ENCODE measurements around the gene RPH3AL. TPM values are rescaled to one million over a fixed set of nuclear protein-coding genes. Genes with fewer than 3 reads are reported as not detected.

Gene RPH3AL
- total RNA-seq, 4 donors from 2014 or later: 6.3 to 14.4 (median 10.8) TPM

DNA sequence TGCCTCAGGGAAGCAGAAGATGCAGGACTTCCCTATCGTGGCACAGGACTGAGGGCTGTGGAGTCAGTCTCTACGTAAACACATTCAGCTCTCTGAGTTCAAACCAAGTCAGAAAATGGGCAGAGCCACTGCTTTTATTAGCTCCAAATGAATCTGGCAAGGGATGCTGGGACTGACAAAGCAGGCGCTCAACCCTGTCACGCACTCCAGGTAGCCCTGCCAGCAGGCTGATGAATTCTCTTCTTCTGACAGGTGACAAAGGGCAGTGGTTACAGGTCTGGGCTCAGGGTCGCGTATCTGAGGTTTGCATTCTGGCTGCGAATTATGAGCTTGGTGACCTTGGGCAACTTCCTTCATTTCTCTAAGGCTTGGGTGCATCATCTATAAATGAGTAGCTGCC lies 9.4 kb downstream of the RPH3AL start:
- intact Hi-C loops (cut with DNase I; ENCODE audit: low total_unique reads): no loop called here
- Histone ChIP-seq H3K36me3 (no peaks in the 10 kb centered on the region), H3K4me1 (peaks cover 0 to 11% of the 10 kb centered on the region in 2 donors), H3K27ac (peak overlapping the region in 2 of 4 donors; percentile 7 to 34), H3K4me3 (no peak overlapping the region), H3K27me3 (no peaks in the 10 kb centered on the region), H3K9me3 (no peaks in the 10 kb centered on the region)
- no peak for TF ChIP-seq POLR2A (IDR thresholded peaks at IDR 0.05)
- TF ChIP-seq, protein P1, sequence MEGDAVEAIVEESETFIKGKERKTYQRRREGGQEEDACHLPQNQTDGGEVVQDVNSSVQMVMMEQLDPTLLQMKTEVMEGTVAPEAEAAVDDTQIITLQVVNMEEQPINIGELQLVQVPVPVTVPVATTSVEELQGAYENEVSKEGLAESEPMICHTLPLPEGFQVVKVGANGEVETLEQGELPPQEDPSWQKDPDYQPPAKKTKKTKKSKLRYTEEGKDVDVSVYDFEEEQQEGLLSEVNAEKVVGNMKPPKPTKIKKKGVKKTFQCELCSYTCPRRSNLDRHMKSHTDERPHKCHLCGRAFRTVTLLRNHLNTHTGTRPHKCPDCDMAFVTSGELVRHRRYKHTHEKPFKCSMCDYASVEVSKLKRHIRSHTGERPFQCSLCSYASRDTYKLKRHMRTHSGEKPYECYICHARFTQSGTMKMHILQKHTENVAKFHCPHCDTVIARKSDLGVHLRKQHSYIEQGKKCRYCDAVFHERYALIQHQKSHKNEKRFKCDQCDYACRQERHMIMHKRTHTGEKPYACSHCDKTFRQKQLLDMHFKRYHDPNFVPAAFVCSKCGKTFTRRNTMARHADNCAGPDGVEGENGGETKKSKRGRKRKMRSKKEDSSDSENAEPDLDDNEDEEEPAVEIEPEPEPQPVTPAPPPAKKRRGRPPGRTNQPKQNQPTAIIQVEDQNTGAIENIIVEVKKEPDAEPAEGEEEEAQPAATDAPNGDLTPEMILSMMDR (IDR thresholded peaks at IDR 0.05 in 4 of 5, conservative IDR thresholded peaks at IDR 0.05 in 1 of 5): no peak
- DNase-seq (no peak), ATAC-seq (no peak)
- in situ Hi-C loops (cut with MboI; ENCODE audit: low sequenced_read_pairs in 4 of 4): no loop called here

DNA sequence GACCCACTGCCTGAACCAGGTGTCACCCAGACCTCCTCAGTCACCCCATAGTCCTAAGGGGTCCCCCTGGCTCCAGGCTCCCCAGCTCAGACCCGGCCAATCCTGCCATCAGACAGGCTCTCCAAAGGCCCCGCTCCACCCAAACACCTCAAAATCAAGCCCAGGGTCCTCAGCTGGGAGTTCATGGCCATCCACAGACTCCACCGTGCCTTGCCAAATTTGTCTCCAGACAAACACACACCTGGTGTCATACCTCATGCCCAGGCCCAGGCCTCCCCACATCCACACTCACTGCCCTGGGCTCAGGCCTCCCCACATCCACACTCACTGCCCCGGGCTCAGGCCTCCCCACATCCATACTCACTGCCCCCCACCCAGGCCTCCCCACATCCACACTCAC lies 12.5 kb downstream of the RPH3AL start:
- Histone ChIP-seq H3K4me1 (peaks cover 0 to 4% of the 10 kb centered on the region in 2 donors), H3K9me3 (no peaks in the 10 kb centered on the region), H3K4me3 (no peak overlapping the region), H3K27me3 (peaks cover 3 to 15% (median 6%) of the 10 kb centered on the region in 3 donors), H3K27ac (no peak overlapping the region), H3K36me3 (no peaks in the 10 kb centered on the region)
- intact Hi-C loops (cut with DNase I; ENCODE audit: low total_unique reads) (no loop called here), in situ Hi-C loops (cut with MboI; ENCODE audit: low sequenced_read_pairs in 4 of 4) (no loop called here)
- TF ChIP-seq POLR2A (IDR thresholded peaks at IDR 0.05): no peak
- TF ChIP-seq, protein P1 (IDR thresholded peaks at IDR 0.05 in 4 of 5, conservative IDR thresholded peaks at IDR 0.05 in 1 of 5): no peak
- ATAC-seq (no peak), DNase-seq (no peak)

DNA sequence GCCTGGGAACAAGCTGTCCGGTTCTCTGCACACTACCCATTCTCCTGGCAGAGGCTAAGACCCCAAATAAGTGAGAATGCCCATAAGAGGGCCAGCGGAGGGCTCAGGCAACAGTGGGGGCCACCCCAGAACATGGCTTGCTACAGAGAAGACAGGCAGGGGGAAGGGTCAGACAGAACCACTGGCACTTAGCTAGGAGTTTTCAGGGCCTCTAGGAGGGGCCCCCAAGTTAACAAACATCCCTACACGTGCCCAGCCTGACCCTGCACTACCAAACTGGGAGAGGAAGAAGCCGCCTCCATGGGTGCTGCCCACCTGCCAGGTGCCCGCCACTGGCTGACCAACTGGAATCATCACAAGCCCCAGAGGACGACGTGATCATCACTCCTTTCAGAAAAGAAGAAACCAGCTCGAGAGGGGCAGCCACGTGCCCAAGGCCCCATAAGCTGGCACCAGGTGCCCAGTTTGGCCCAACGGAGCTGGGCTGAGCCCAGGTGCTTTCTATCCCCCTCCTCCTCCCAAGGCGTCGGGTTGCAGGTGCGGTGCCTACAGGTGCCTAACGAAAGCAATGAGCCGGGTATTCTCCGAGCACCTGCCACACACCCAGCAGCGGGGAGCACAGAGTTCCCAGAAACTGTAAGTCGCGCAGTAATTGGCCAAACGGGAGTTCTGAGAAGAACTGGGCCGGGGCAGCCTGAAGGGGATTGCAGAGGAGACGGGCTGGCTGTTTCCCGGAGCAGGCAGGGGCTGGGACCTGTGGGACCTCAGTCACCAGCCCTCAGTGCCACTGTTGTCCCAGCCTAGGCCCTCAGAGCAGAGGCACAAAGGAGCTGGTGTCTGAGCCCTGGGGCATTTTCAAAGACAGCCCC lies 13.2 kb downstream of the RPH3AL start:
- H3K9me3 ChIP-seq: no peaks in the 10 kb centered on the region
- no peak for TF ChIP-seq POLR2A (IDR thresholded peaks at IDR 0.05)
- TF ChIP-seq, protein P1 (IDR thresholded peaks at IDR 0.05 in 4 of 5, conservative IDR thresholded peaks at IDR 0.05 in 1 of 5): no peak
- no peaks in the 10 kb centered on the region for H3K36me3 ChIP-seq
- in situ Hi-C loops (cut with MboI; ENCODE audit: low sequenced_read_pairs in 4 of 4) (no loop called here), intact Hi-C loops (cut with DNase I; ENCODE audit: low total_unique reads) (no loop called here)
- no peak for DNase-seq
- no peak overlapping the region for H3K27ac ChIP-seq
- peaks cover 3 to 16% (median 7%) of the 10 kb centered on the region in 3 donors for H3K27me3 ChIP-seq
- no peak overlapping the region for H3K4me3 ChIP-seq
- H3K4me1 ChIP-seq: peaks cover under 1 to 7% of the 10 kb centered on the region in 2 donors
- no peak for ATAC-seq

DNA sequence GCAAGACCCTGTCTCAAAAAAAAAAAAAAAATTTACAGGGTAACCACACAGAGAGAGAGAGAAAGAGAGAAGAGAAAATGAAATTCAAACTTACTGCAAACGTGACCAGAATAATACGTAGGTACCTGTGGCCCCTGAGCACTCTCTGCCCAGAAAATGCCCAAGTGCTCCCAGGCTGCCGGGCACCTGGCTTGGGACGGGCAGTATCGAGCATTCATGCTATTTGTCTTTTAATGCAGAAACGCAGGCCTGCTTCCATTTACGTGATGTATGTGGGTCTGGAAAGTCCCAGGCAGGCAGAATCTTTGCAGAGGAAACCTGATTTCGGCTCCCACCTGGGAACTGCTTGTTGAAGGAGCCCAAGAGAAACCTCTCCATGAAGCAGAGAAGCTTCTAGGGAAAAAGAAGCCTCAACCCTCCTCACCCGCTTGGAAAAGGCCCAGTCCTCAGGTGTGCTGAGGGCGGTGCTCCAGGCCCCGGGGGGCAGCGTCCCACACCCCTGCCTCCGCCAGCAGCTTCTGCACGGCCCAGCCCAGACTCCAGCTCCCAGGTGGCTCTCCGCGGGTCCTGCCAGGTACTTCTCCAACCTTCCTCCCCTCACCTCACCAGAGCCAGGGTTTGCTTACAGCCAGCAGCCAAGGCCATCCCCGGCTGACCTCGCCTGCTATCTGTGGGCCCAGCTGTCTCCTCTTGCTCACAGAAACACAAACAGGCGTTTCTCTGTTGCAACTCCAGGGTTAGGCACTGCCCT lies 14.0 kb downstream of the RPH3AL start:
- no peaks in the 10 kb centered on the region for H3K9me3 ChIP-seq
- no peaks in the 10 kb centered on the region for H3K36me3 ChIP-seq
- H3K27ac ChIP-seq: no peak overlapping the region
- ATAC-seq (peak in 1 of 2 donors; percentile 47), DNase-seq (no peak)
- peaks cover 3 to 16% (median 7%) of the 10 kb centered on the region in 3 donors for H3K27me3 ChIP-seq
- in situ Hi-C loops (cut with MboI; ENCODE audit: low sequenced_read_pairs in 4 of 4): no loop called here
- TF ChIP-seq, protein P1 (IDR thresholded peaks at IDR 0.05 in 4 of 5, conservative IDR thresholded peaks at IDR 0.05 in 1 of 5): no peak
- TF ChIP-seq POLR2A (IDR thresholded peaks at IDR 0.05): no peak
- H3K4me1 ChIP-seq: peaks cover 7 to 11% of the 10 kb centered on the region in 2 donors
- H3K4me3 ChIP-seq: no peak overlapping the region
- intact Hi-C loops (cut with DNase I; ENCODE audit: low total_unique reads): no loop called here

Measured in gastrocnemius medialis (tissue), 4 donors.